ENCODE data around the gene CYP2S1. TPM values are rescaled to one million over a fixed set of nuclear protein-coding genes. Genes with fewer than 3 reads are reported as not detected.
"Not testable (repeated sequence)": the region's sequence is repeated elsewhere in the genome, so short reads cannot be mapped to it uniquely, and the experiment has no call there.

Gene CYP2S1
- 0.98 TPM for polyA plus RNA-seq (2013, experiment 1 of 2; ENCODE audit: insufficient read length)
- 0.86 TPM for polyA plus RNA-seq (2013, experiment 2 of 2; ENCODE audit: insufficient read length)

DNA sequence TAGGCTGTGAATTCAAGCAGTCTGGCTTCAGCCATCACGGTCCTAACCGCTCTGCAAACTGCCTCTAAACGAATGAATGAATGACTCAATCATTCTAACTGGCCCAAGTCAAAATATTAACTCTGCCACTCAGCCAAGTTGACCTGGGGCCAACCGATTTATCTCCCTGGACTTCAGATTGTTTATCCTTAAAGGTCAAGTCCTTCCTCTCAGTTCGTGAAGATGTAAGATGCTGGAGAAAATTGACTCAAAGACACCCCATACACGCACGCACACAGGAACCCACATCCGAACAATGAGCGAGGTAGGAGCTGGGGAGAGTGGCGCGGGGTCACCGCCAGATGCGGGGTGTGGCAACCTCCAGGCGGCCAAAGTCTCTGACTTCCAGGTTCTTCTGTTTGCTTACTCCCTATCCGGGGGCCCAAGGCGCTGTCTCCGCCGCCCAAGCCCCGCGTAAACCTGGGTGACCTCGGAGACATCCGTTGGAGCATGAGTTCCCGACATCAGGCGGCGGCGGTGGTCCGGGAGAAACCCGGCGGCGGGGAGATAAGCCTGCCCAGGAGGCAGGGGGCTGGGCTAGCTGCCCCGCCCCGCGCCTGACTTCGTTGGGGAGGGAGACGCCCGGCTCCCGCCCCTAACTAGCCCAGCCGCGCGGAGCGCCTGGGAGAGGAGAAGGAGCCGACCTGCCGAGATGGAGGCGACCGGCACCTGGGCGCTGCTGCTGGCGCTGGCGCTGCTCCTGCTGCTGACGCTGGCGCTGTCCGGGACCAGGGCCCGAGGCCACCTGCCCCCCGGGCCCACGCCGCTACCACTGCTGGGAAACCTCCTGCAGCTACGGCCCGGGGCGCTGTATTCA, at the start of gene CYP2S1:
TSS of gene CYP2S1 (plus strand) at position 646 of the 856 bp plus-strand sequence. CDS start at position 692, 46 bp downstream.
- no peak for DNase-seq

- peak; percentile 73 for DNase-seq
These were observed 48.6 kb upstream of the CYP2S1 start for GRCh38 chr19:41144403-41144802.

- DNase-seq = no peak
These were observed 43.2 kb upstream of the CYP2S1 start for GRCh38 chr19:41149831-41150230.

GRCh38 chr19:41150986-41151385, 42.0 kb upstream of the CYP2S1 start:
- not testable (repeated sequence) for DNase-seq

DNA sequence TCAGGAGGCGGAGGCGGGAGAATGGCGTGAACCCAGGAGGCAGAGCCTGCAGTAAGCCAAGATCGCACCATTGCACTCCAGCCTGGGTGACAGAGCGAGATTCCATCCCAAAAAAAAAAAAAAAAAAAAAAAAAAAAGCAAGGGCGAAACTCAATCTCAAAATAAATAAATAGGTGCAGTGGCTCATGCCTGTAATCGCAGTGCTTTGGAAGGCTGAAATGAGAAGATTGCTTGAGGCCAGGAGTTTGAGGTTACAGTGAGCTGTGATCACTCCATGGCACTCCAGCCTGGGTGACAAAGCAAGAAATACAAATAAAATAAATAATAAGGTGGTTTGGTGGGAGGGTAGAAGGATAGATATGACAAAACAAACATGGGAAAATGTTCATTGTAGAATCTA, 39.0 kb upstream of the CYP2S1 start:
- no peak for DNase-seq

DNA sequence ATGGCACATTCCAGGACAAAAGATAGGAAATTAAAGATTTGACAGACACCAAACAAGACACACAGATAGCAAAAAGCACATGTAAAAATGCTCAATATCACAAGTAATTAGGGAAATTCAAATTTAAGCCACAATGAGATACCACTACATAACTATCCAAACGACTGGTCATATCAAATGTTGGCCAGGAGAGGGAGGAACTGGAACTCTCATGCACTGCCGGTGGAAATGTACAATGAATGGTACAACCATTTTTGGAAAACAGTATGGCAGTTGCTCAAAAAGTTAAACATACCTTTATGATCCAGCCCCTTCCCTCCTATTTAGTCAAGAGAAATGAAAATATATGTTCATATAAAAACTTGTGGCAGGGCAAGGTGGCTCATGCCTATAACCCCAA, 36.8 kb upstream of the CYP2S1 start:
- DNase-seq = no peak

DNA sequence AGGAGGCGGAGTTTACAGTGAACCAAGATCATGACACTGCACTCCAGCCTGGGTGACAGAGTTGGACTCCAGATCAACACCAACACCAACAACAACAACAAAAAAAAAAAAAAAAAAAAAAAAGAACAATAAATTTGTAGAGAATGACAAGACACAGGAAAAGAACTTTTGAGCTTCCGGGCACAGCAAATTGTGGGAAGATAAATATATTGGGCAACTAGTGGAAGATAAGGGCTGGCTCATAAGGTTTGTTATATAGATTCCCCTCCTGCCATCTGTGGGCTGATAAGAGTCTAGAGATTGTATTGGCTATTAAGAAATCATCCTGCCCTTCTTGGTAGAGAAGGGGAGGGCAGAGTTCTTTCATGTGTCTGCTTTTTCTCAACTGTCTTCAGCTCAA, 33.1 kb upstream of the CYP2S1 start:
- no peak for DNase-seq

- no peak for DNase-seq
These were observed 31.1 kb upstream of the CYP2S1 start for GRCh38 chr19:41161903-41162302.

GRCh38 chr19:41166944-41167804, 25.8 kb upstream of the CYP2S1 start:
- no peak for DNase-seq

DNA sequence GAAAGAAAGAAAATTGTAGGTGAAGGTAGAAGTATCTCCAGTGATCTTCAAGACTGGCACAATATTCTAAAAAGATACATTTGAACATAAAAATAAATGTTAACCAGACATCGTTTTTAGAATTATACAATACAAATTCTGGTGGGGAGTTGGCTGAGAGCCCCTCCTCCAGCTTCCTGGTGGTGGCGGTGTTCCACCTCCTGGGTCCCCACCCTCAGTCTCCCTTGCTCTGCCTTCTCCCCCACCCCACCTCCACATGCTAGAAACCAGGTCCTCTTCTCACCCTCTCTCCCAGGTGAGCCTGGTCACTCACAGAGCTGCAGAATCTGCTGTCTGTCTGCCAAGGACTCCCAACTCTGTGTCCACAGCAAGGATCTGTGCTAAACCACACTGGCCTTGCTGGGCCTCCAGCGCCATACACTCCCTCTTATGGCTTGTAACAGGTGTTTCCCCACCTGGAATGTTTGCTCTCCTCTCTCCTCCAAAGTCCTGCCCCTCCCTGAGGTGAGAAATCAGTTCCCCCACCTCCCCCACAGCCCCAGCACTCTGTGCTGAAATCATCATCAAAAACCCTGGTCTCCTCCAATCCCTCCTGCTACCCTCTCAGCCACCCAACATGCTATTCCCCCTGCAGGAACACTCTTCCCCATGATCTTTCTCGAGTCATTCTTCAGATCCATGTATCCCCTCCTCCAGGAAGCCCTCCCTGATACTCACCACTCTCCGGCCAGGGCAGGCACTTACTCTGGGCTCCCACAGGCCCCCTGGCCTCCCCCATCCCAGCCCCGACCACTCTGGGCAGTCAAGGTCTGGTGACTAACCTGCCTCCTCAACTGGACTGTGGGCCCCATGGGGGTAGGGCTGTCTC, 20.5 kb upstream of the CYP2S1 start:
- DNase-seq = no peak

GRCh38 chr19:41174297-41174928, 18.6 kb upstream of the CYP2S1 start:
- no peak for DNase-seq

DNA sequence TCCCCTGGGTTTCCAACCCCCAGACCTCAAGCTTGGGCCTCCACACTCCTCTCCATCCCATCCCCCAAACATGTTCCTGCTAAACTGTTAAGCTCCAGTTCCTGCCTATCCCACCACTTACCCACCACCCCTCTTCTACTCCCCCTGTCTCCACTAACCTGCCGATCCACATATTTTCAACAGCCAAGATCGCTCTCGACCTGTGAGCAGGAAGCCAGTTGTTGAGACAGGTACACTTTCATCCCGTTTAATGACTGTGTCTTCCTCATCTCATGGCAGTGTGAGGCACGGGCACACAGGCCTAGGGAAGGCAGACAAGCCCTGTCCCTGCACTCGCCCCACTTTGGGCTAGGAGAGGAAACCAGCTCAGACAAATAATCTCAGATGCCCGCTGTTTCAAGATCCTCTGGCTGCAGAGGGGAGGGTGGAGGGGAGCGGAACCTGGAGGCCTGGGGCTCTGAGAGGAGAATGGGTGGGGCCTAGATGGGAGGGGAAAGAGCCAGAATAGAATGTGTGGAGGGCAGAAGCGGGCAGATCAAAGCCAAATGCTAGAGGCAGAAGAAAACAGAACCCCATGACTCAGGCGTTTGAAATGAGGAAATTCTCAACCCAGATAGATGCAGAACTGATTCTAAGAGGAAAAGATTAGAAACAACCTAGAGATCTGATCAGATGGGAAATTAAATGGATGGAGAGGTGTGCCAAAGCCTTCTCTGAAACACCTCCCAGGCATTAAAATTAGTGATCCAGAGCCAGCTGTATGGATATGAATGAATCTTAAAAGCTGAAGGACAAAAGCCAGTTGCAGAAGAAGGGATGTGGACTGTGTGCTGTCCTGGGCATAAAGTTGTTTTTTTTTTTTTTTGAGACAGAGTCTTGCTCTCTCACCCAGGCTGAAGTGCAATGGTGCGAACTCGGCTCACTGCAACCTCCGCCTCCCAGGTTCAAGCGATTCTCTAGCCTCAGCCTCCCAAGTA, 16.9 kb upstream of the CYP2S1 start:
- peak; percentile 76 for DNase-seq

DNA sequence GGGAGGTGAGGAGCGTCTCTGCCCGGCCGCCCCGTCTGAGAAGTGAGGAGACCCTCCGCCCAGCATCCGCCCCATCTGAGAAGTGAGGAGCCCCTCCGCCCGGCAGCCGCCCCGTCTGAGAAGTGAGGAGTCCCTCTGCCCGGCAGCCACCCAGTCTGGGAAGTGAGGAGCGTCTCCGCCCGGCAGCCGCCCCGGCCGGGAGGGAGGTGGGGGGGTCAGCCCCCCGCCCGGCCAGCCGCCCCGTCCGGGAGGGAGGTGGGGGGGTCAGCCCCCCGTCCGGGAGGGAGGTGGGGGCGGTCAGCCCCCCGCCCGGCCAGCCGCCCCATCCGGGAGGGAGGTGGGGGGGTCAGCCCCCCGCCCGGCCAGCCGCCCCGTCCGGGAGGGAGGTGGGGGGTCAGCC, 12.8 kb upstream of the CYP2S1 start:
- not testable (repeated sequence) for DNase-seq

GRCh38 chr19:41186971-41187883, 5.8 kb upstream of the CYP2S1 start:
- DNase-seq = no peak

DNA sequence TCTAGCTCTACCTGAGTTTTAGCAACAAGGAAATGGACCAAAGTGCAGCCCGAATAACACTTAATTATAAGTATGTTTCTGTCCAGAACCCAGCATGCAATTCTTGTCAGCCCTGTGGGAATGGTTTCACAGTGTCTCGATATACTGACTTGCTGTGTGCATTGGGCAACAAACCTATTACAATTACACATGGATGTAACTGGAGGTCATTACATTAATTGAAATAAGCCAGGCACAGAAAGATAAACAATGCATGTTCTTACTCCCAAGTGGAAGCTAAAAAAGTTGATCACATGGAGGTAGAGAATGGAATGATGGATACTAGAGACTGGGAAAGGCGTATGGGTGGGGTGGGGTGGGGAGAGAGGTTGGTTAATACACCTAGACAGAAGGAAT, 5.1 kb upstream of the CYP2S1 start:
- DNase-seq = no peak

GRCh38 chr19:41189425-41190065, 3.5 kb upstream of the CYP2S1 start:
- no peak for DNase-seq

DNA sequence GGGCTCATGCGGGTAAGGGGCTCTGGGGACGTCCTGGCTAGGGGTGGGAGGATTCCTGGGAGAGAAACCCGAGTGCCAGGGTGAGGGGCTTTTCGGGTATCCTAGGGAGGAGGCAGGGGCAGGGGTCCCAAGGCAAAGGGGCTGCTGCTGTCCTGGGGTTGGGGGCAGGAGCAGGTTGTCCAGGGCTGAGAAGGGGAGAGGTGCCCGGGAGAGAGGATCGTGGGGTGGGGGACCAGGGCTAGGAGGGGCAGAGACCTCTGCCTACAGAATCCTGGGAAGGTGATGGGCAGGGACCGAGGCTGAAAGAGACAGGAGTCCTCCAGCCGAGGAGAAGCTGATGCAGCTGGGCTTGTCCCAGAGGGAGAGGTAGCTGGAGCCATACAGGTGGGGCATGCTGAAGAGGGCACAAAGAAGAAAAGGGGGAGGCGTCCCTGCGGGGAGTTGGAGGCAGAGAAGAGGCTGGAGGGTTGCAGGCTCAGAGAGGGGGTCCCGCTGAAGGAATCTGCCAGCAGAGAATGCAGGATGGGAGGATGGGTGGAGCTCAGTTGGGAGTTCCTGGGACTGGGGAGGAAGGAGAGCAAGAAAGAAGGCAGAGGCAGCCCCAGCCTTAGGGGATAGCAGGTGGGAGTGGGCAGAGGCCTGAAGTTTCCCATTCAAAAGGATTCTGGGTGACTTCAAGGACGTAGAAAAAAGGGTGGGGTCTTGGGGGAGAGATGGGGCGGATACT, 574 bp downstream of the CYP2S1 start:
- no peak for DNase-seq

- DNase-seq = no peak
These were observed 1.1 kb downstream of the CYP2S1 start for GRCh38 chr19:41194157-41194552.

Measured in fibroblast of skin of abdomen (primary cell).